Glutamatergic neuron (in vitro differentiated cells): ENCODE measurements around the gene ELMOD1. TPM values are rescaled to one million over a fixed set of nuclear protein-coding genes. Genes with fewer than 3 reads are reported as not detected.

ENCODE experiments used
- DNase-seq: peaks from one replicate; pipeline ENCODE4 v3.0.0; 2022
- H3K27ac Mint-ChIP-seq: one replicate; pipeline ENCODE4 v1.8.0; 2020; ENCODE audit warnings: mild to moderate bottlenecking, mixed read lengths, inconsistent platforms; ENCODE audit not compliant: unreplicated experiment
- H3K27me3 Mint-ChIP-seq: one replicate; pipeline ENCODE4 v1.8.0; 2020; ENCODE audit warnings: mild to moderate bottlenecking, moderate library complexity, mixed read lengths, inconsistent platforms; ENCODE audit not compliant: unreplicated experiment
- H3K36me3 Mint-ChIP-seq: one replicate; pipeline ENCODE4 v1.8.0; 2020; ENCODE audit warnings: mild to moderate bottlenecking, mixed read lengths, inconsistent platforms; ENCODE audit not compliant: unreplicated experiment
- H3K4me1 Mint-ChIP-seq: one replicate; pipeline ENCODE4 v1.8.0; 2020; ENCODE audit warnings: mild to moderate bottlenecking, low read depth, mixed read lengths, inconsistent platforms; ENCODE audit not compliant: unreplicated experiment
- H3K4me3 Mint-ChIP-seq: one replicate; pipeline ENCODE4 v1.8.0; 2020; ENCODE audit warnings: mild to moderate bottlenecking, mixed read lengths, inconsistent platforms; ENCODE audit not compliant: unreplicated experiment
- H3K9me3 Mint-ChIP-seq: one replicate; pipeline ENCODE4 v1.8.0; 2020; ENCODE audit warnings: mild to moderate bottlenecking, moderate library complexity, mixed read lengths, inconsistent platforms; ENCODE audit not compliant: unreplicated experiment
- CTCF ChIP-seq: fragments of 200-600 bp; sonication (generic); IDR thresholded peaks from one replicate; pipeline ENCODE4 v1.5.0; 2021; ENCODE audit not compliant: partially characterized antibody, unreplicated experiment
- total RNA-seq: library from RNA; stranded (reverse); fragmentation: NEBNext Ultra II Directional; extraction: Animal tissue kit (Norgen Biotek cat#: 25700); gene quantifications from one replicate; pipeline ENCODE4 v1.2.1, GENCODE V29; 2021; ENCODE audit not compliant: unreplicated experiment

The ELMOD1 gene
- total RNA-seq, 1 donor from 2014 or later: 0.81 TPM

GRCh38 chr11:107550304-107550703, 40.6 kb upstream of the ELMOD1 start:
- no peaks in the 10 kb centered on the region for H3K36me3 Mint-ChIP-seq
- no peak for DNase-seq
- TF ChIP-seq CTCF: no peak
- no peak overlapping the region for H3K27ac Mint-ChIP-seq
- no peak overlapping the region for H3K4me3 Mint-ChIP-seq
- H3K9me3 Mint-ChIP-seq: no peaks in the 10 kb centered on the region
- peaks cover 6% of the 10 kb centered on the region for H3K4me1 Mint-ChIP-seq
- no peaks in the 10 kb centered on the region for H3K27me3 Mint-ChIP-seq

DNA sequence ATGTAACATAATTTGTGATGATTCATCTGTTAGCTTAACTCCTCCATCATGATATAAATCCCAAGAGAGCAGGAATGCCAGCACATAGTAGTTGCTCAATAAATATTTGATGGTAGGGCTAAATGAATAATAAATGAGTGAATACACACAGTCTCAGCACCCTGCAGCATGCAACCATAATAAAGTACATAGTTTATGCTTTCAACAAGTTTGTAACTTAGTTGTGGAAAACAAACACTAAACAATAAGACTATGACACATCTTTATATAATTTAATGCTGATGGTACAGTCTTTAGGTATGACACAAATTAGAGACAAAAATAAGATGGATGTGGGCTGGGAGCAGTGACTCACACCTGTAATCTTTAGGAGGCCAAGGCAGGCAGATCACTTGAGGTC, 29.3 kb upstream of the ELMOD1 start:
- H3K27ac Mint-ChIP-seq: no peak overlapping the region
- H3K4me3 Mint-ChIP-seq: no peak overlapping the region
- TF ChIP-seq CTCF: no peak
- DNase-seq: no peak
- no peaks in the 10 kb centered on the region for H3K9me3 Mint-ChIP-seq
- H3K36me3 Mint-ChIP-seq: no peaks in the 10 kb centered on the region
- peaks cover 10% of the 10 kb centered on the region for H3K4me1 Mint-ChIP-seq
- H3K27me3 Mint-ChIP-seq: no peaks in the 10 kb centered on the region

DNA sequence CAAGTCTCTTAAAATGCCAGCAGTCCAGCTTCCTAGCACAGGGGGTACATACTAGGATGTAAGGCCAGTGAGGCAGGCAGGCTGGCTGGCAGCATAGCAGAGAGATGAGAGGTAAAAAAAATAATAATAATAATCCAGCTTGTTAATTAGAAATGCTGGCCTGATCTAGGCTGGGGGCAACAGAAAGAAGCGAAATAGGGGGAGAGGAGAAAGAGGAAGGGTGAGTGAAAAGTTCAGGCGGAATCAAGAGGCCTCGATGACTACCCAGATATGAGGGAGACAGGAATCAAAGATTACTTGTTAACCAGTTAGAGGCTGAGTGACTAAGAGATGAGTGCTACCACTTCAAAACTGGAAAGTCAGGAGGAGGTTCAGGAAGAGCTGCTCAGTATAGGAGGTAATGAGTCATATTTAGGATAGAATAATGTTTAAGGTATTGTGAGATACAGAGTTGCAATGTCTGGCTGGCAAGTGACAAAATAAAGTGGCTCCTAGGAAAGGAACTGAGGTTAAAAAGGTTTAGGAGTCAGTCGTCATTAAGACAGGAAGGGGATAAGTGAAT, 28.2 kb upstream of the ELMOD1 start:
- no peak for DNase-seq
- Mint-ChIP-seq H3K27me3 (no peaks in the 10 kb centered on the region), H3K9me3 (peaks cover 2% of the 10 kb centered on the region), H3K4me1 (peaks cover 10% of the 10 kb centered on the region), H3K27ac (no peak overlapping the region), H3K36me3 (no peaks in the 10 kb centered on the region), H3K4me3 (no peak overlapping the region)
- TF ChIP-seq CTCF: no peak

DNA sequence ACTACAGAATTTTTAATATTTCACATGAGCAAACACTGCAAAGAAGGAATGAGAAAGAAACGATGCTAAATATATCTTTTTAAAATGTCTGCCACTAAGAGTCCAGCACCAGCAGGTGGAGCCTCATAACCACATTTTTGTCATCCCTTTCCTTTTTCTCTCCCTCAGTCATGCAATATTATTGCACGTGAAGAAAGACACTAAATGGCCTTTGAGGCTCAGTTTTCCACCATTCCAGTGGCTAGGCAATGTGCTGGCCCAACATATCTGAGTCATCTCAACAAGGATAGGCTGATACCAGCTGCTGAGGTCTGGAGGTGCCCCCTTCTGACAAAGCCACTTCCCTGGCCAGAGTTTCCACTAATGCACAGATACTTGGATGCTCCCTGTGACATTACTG, 27.2 kb upstream of the ELMOD1 start:
- H3K36me3 Mint-ChIP-seq: no peaks in the 10 kb centered on the region
- peak; percentile 32 for DNase-seq
- peaks cover 10% of the 10 kb centered on the region for H3K4me1 Mint-ChIP-seq
- peak; percentile 46 for TF ChIP-seq CTCF
- H3K9me3 Mint-ChIP-seq: peaks cover 2% of the 10 kb centered on the region
- H3K27me3 Mint-ChIP-seq: no peaks in the 10 kb centered on the region
- H3K4me3 Mint-ChIP-seq: peak overlapping the region; percentile 11
- peak overlapping the region; percentile 18 for H3K27ac Mint-ChIP-seq

DNA sequence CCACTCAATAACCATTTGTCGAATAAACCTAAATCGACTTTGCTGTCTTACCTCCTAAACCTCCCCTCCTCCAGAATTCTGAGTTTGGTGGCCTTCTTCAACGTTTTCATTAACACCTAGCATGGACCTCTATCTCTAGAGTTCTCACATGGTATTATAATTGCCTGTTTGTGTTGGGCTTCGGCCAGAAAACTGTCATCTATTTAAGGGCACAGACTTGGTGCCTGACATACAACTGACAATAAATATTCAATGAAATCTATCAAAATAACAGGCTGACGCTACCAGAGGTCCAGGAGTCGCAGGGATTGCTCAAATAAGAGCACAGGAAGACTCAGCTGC, 26.1 kb upstream of the ELMOD1 start:
- H3K36me3 Mint-ChIP-seq: no peaks in the 10 kb centered on the region
- TF ChIP-seq CTCF: no peak
- peak overlapping the region; percentile 91 for H3K27ac Mint-ChIP-seq
- H3K4me3 Mint-ChIP-seq: peak overlapping the region; percentile 93
- H3K4me1 Mint-ChIP-seq: peaks cover 10% of the 10 kb centered on the region
- no peaks in the 10 kb centered on the region for H3K27me3 Mint-ChIP-seq
- DNase-seq: no peak
- peaks cover 2% of the 10 kb centered on the region for H3K9me3 Mint-ChIP-seq
